ENCODE data around the gene DBH.

DBH gene

GRCh38 chr9:133679056-133679455 lies 42.9 kb downstream of the DBH start:
- no peak overlapping the region for H3K23ac ChIP-seq (ENCODE audit: low read depth, low read length, poor library complexity)
- H3K27ac ChIP-seq (replicated peaks; ENCODE audit: low read length) = no peak overlapping the region
- no peak overlapping the region for H3K4me2 ChIP-seq (ENCODE audit: insufficient read depth, low read length, poor library complexity, severe bottlenecking)
- H3K4me1 ChIP-seq (ENCODE audit: control insufficient read depth in 2 of 2, insufficient read depth in 1 of 2, low read depth in 1 of 2, low read length in 2 of 2) = peaks cover 2 to 6% of the 10 kb centered on the region in 2 donors
- DNase-seq (ENCODE audit: low spot score) = no peak
- no peak overlapping the region for H2AK5ac ChIP-seq (ENCODE audit: low read depth, low read length)
- H2BK15ac ChIP-seq (ENCODE audit: low read length) = no peak overlapping the region
- H2BK12ac ChIP-seq (ENCODE audit: low read length) = no peak overlapping the region
- no peak overlapping the region for H2BK120ac ChIP-seq (ENCODE audit: low read depth, low read length)
- no peak overlapping the region for H4K91ac ChIP-seq (ENCODE audit: low read depth, low read length, poor library complexity)
- no CpG with 5 or more reads among the region's 15 CpGs for WGBS, 2 donors (ENCODE audit: extremely low coverage in 2 of 2, insufficient read length in 2 of 2, insufficient replicate concordance in 1 of 2)
- peaks cover 1% of the 10 kb centered on the region for H3K79me1 ChIP-seq (ENCODE audit: low read depth, low read length)
- H3K18ac ChIP-seq (ENCODE audit: low read length) = peak overlapping the region; percentile 58
- no peak overlapping the region for H2BK5ac ChIP-seq (ENCODE audit: low read length)
- no peaks in the 10 kb centered on the region for H3K36me3 ChIP-seq (replicated peaks in 1 of 2; ENCODE audit: control insufficient read depth in 2 of 2, insufficient read depth in 2 of 2, low read length in 2 of 2)
- H3K4ac ChIP-seq (ENCODE audit: low read length) = no peak overlapping the region
- no peak overlapping the region for H3K4me3 ChIP-seq (ENCODE audit: low read length in 2 of 2)
- no peak overlapping the region for H3K9ac ChIP-seq (ENCODE audit: low read depth, low read length, poor library complexity)
- H4K8ac ChIP-seq (ENCODE audit: low read depth, low read length) = no peak overlapping the region
- no peaks in the 10 kb centered on the region for H3K9me3 ChIP-seq (replicated peaks in 1 of 2; ENCODE audit: control insufficient read depth in 2 of 2, insufficient read depth in 1 of 2, low read depth in 1 of 2, low read length in 2 of 2)
- H2AFZ ChIP-seq (ENCODE audit: low read length) = no peak overlapping the region
- H3K27me3 ChIP-seq (ENCODE audit: control insufficient read depth in 3 of 3, insufficient read depth in 3 of 3, low read depth in 1 of 3, low read length in 3 of 3) = no peaks in the 10 kb centered on the region
- H3K14ac ChIP-seq (ENCODE audit: low read length) = no peak overlapping the region

GRCh38 chr9:133679466-133680061 lies 43.4 kb downstream of the DBH start:
- Histone ChIP-seq H3K4ac (ENCODE audit: low read length) (no peak overlapping the region), H2BK15ac (ENCODE audit: low read length) (no peak overlapping the region), H3K27ac (replicated peaks; ENCODE audit: low read length) (no peak overlapping the region), H3K14ac (ENCODE audit: low read length) (no peak overlapping the region), H4K91ac (ENCODE audit: low read depth, low read length, poor library complexity) (no peak overlapping the region), H3K27me3 (ENCODE audit: control insufficient read depth in 3 of 3, insufficient read depth in 3 of 3, low read depth in 1 of 3, low read length in 3 of 3) (no peaks in the 10 kb centered on the region), H3K9me3 (replicated peaks in 1 of 2; ENCODE audit: control insufficient read depth in 2 of 2, insufficient read depth in 1 of 2, low read depth in 1 of 2, low read length in 2 of 2) (no peaks in the 10 kb centered on the region), H3K36me3 (replicated peaks in 1 of 2; ENCODE audit: control insufficient read depth in 2 of 2, insufficient read depth in 2 of 2, low read length in 2 of 2) (no peaks in the 10 kb centered on the region), H2AK5ac (ENCODE audit: low read depth, low read length) (no peak overlapping the region), H3K4me1 (ENCODE audit: control insufficient read depth in 2 of 2, insufficient read depth in 1 of 2, low read depth in 1 of 2, low read length in 2 of 2) (peaks cover 2 to 8% of the 10 kb centered on the region in 2 donors), H2BK120ac (ENCODE audit: low read depth, low read length) (no peak overlapping the region), H3K79me1 (ENCODE audit: low read depth, low read length) (peaks cover 1% of the 10 kb centered on the region), H4K8ac (ENCODE audit: low read depth, low read length) (no peak overlapping the region), H2BK12ac (ENCODE audit: low read length) (no peak overlapping the region), H2BK5ac (ENCODE audit: low read length) (peak overlapping the region; percentile 24), H3K18ac (ENCODE audit: low read length) (peak overlapping the region; percentile 82), H3K23ac (ENCODE audit: low read depth, low read length, poor library complexity) (no peak overlapping the region), H3K4me2 (ENCODE audit: insufficient read depth, low read length, poor library complexity, severe bottlenecking) (no peak overlapping the region), H3K4me3 (ENCODE audit: low read length in 2 of 2) (no peak overlapping the region), H3K9ac (ENCODE audit: low read depth, low read length, poor library complexity) (no peak overlapping the region), H2AFZ (ENCODE audit: low read length) (no peak overlapping the region)
- WGBS, 2 donors (ENCODE audit: extremely low coverage in 2 of 2, insufficient read length in 2 of 2, insufficient replicate concordance in 1 of 2) = no CpG with 5 or more reads among the region's 35 CpGs
- no peak for DNase-seq (ENCODE audit: low spot score)

GRCh38 chr9:133680250-133680975 lies 44.2 kb downstream of the DBH start:
- WGBS, 2 donors (ENCODE audit: extremely low coverage in 2 of 2, insufficient read length in 2 of 2, insufficient replicate concordance in 1 of 2) = no CpG with 5 or more reads among the region's 21 CpGs
- no peak overlapping the region for H3K4ac ChIP-seq (ENCODE audit: low read length)
- peak overlapping the region; percentile 43 for H2AK5ac ChIP-seq (ENCODE audit: low read depth, low read length)
- no peaks in the 10 kb centered on the region for H3K36me3 ChIP-seq (replicated peaks in 1 of 2; ENCODE audit: control insufficient read depth in 2 of 2, insufficient read depth in 2 of 2, low read length in 2 of 2)
- no peak overlapping the region for H3K4me2 ChIP-seq (ENCODE audit: insufficient read depth, low read length, poor library complexity, severe bottlenecking)
- H3K9ac ChIP-seq (ENCODE audit: low read depth, low read length, poor library complexity) = no peak overlapping the region
- H2BK15ac ChIP-seq (ENCODE audit: low read length) = no peak overlapping the region
- H4K8ac ChIP-seq (ENCODE audit: low read depth, low read length) = no peak overlapping the region
- peaks cover 1% of the 10 kb centered on the region for H3K79me1 ChIP-seq (ENCODE audit: low read depth, low read length)
- no peaks in the 10 kb centered on the region for H3K27me3 ChIP-seq (ENCODE audit: control insufficient read depth in 3 of 3, insufficient read depth in 3 of 3, low read depth in 1 of 3, low read length in 3 of 3)
- no peak overlapping the region for H2AFZ ChIP-seq (ENCODE audit: low read length)
- H3K9me3 ChIP-seq (replicated peaks in 1 of 2; ENCODE audit: control insufficient read depth in 2 of 2, insufficient read depth in 1 of 2, low read depth in 1 of 2, low read length in 2 of 2) = no peaks in the 10 kb centered on the region
- H3K18ac ChIP-seq (ENCODE audit: low read length) = peak overlapping the region; percentile 78
- no peak overlapping the region for H2BK5ac ChIP-seq (ENCODE audit: low read length)
- H4K91ac ChIP-seq (ENCODE audit: low read depth, low read length, poor library complexity) = peak overlapping the region; percentile 68
- no peak overlapping the region for H3K23ac ChIP-seq (ENCODE audit: low read depth, low read length, poor library complexity)
- DNase-seq (ENCODE audit: low spot score) = no peak
- no peak overlapping the region for H2BK12ac ChIP-seq (ENCODE audit: low read length)
- H2BK120ac ChIP-seq (ENCODE audit: low read depth, low read length) = no peak overlapping the region
- no peak overlapping the region for H3K14ac ChIP-seq (ENCODE audit: low read length)
- H3K4me3 ChIP-seq (ENCODE audit: low read length in 2 of 2) = no peak overlapping the region
- H3K4me1 ChIP-seq (ENCODE audit: control insufficient read depth in 2 of 2, insufficient read depth in 1 of 2, low read depth in 1 of 2, low read length in 2 of 2) = peaks cover 2 to 11% of the 10 kb centered on the region in 2 donors
- no peak overlapping the region for H3K27ac ChIP-seq (replicated peaks; ENCODE audit: low read length)

GRCh38 chr9:133680976-133681657 lies 45.0 kb downstream of the DBH start:
- Histone ChIP-seq H3K36me3 (replicated peaks in 1 of 2; ENCODE audit: control insufficient read depth in 2 of 2, insufficient read depth in 2 of 2, low read length in 2 of 2) (no peaks in the 10 kb centered on the region), H3K27ac (replicated peaks; ENCODE audit: low read length) (no peak overlapping the region), H3K79me1 (ENCODE audit: low read depth, low read length) (peaks cover 1% of the 10 kb centered on the region), H2BK5ac (ENCODE audit: low read length) (peak overlapping the region; percentile 50), H3K23ac (ENCODE audit: low read depth, low read length, poor library complexity) (no peak overlapping the region), H3K4me2 (ENCODE audit: insufficient read depth, low read length, poor library complexity, severe bottlenecking) (no peak overlapping the region), H3K4me1 (ENCODE audit: control insufficient read depth in 2 of 2, insufficient read depth in 1 of 2, low read depth in 1 of 2, low read length in 2 of 2) (peaks cover 2 to 11% of the 10 kb centered on the region in 2 donors), H3K9ac (ENCODE audit: low read depth, low read length, poor library complexity) (no peak overlapping the region), H2AFZ (ENCODE audit: low read length) (no peak overlapping the region), H4K91ac (ENCODE audit: low read depth, low read length, poor library complexity) (no peak overlapping the region), H3K9me3 (replicated peaks in 1 of 2; ENCODE audit: control insufficient read depth in 2 of 2, insufficient read depth in 1 of 2, low read depth in 1 of 2, low read length in 2 of 2) (no peaks in the 10 kb centered on the region), H2BK12ac (ENCODE audit: low read length) (no peak overlapping the region), H3K4me3 (ENCODE audit: low read length in 2 of 2) (no peak overlapping the region), H3K4ac (ENCODE audit: low read length) (no peak overlapping the region), H4K8ac (ENCODE audit: low read depth, low read length) (no peak overlapping the region), H2BK15ac (ENCODE audit: low read length) (no peak overlapping the region), H2BK120ac (ENCODE audit: low read depth, low read length) (no peak overlapping the region), H3K14ac (ENCODE audit: low read length) (no peak overlapping the region), H3K18ac (ENCODE audit: low read length) (peak overlapping the region; percentile 57), H2AK5ac (ENCODE audit: low read depth, low read length) (no peak overlapping the region), H3K27me3 (ENCODE audit: control insufficient read depth in 3 of 3, insufficient read depth in 3 of 3, low read depth in 1 of 3, low read length in 3 of 3) (no peaks in the 10 kb centered on the region)
- no peak for DNase-seq (ENCODE audit: low spot score)
- no CpG with 5 or more reads among the region's 20 CpGs for WGBS, 2 donors (ENCODE audit: extremely low coverage in 2 of 2, insufficient read length in 2 of 2, insufficient replicate concordance in 1 of 2)

All from neuronal stem cell (in vitro differentiated cells).